Gastroesophageal sphincter (tissue), 3 donors: Measurements from ENCODE around the gene RAPSN.

Experiments
- CTCF ChIP-seq, 4 experiments: fragments of 200-600 bp in 2 of 4; fragments of 450-650 bp in 2 of 4; sonication (generic) in 1 of 4; IDR thresholded peaks; one replicate each; pipeline ENCODE4 v1.5.1; 2017 to 2019; ENCODE audit warnings: antibody characterized with exemption in 4 of 4, mild to moderate bottlenecking in 2 of 4, moderate library complexity in 2 of 4
- POLR2A ChIP-seq, 2 donors: fragments of 450-650 bp; IDR thresholded peaks; one replicate each; pipeline ENCODE4 v1.6.1; 2017; ENCODE audit warnings: antibody characterized with exemption in 2 of 2, mild to moderate bottlenecking in 2 of 2, moderate library complexity in 1 of 2

GRCh38 chr11:47389577-47390421 lies 59.1 kb downstream of the RAPSN start:
- TF ChIP-seq CTCF (IDR thresholded peaks at IDR 0.05) (no peak), POLR2A (IDR thresholded peaks at IDR 0.05) (no peak)
